Measurements from ENCODE around the gene CATSPER3. TPM values are rescaled to one million over a fixed set of nuclear protein-coding genes. Genes with fewer than 3 reads are reported as not detected.

The CATSPER3 gene
- total RNA-seq, 2 experiments from 2014 or later: 0.32 TPM; not detected in 1

DNA sequence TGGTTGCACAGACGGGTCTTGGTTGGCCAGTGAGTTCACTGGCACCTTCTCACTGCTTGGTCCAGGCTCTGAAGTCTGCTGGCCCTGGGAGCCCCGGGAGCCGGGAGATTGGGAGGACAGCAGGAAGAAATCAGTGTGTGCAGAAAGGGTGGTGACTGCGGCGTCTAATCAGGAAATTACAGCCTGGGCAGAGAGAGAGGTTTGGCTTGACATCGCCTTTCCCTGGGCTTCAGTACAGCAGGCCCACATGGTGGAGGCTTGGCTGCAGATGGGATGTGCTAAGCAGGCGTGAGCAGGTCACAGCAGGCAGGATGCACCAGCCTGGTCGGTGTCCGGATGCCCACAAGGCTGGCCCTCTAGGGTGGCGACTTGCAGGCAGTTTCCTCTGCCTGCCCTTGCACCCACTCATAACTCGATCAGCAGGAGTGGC is 49.2 kb downstream of the CATSPER3 start:
- Mint-ChIP-seq H3K36me3 (ENCODE audit: low read depth) (no peaks in the 10 kb centered on the region), H3K9me3 (no peaks in the 10 kb centered on the region), H3K27ac (no peak overlapping the region), H3K4me1 (ENCODE audit: low read depth) (no peaks in the 10 kb centered on the region), H3K27me3 (ENCODE audit: low read depth) (no peaks in the 10 kb centered on the region), H3K4me3 (no peak overlapping the region)
- CTCF ChIA-PET: no interaction called here
- DNase-seq: no peak
- intact Hi-C loops (cut with micrococcal nuclease): no loop called here

GRCh38 chr5:135018457-135018856 is 50.8 kb downstream of the CATSPER3 start:
- no peaks in the 10 kb centered on the region for H3K9me3 Mint-ChIP-seq
- H3K27ac Mint-ChIP-seq: no peak overlapping the region
- intact Hi-C loops (cut with micrococcal nuclease): no loop called here
- no peaks in the 10 kb centered on the region for H3K27me3 Mint-ChIP-seq (ENCODE audit: low read depth)
- H3K36me3 Mint-ChIP-seq (ENCODE audit: low read depth): no peaks in the 10 kb centered on the region
- CTCF ChIA-PET: no interaction called here
- H3K4me1 Mint-ChIP-seq (ENCODE audit: low read depth): no peaks in the 10 kb centered on the region
- no peak overlapping the region for H3K4me3 Mint-ChIP-seq
- DNase-seq: no peak

GRCh38 chr5:135019314-135019713 is 51.6 kb downstream of the CATSPER3 start:
- CTCF ChIA-PET: no interaction called here
- intact Hi-C loops (cut with micrococcal nuclease): no loop called here
- no peak overlapping the region for H3K4me3 Mint-ChIP-seq
- no peaks in the 10 kb centered on the region for H3K36me3 Mint-ChIP-seq (ENCODE audit: low read depth)
- no peak overlapping the region for H3K27ac Mint-ChIP-seq
- no peaks in the 10 kb centered on the region for H3K27me3 Mint-ChIP-seq (ENCODE audit: low read depth)
- no peaks in the 10 kb centered on the region for H3K4me1 Mint-ChIP-seq (ENCODE audit: low read depth)
- no peaks in the 10 kb centered on the region for H3K9me3 Mint-ChIP-seq
- DNase-seq: no peak

- no peak for DNase-seq
- CTCF ChIA-PET: no interaction called here
Observed at GRCh38 chr5:135020111-135020895, 52.6 kb downstream of the CATSPER3 start.

GRCh38 chr5:135024956-135025729 is 57.4 kb downstream of the CATSPER3 start:
- no peaks in the 10 kb centered on the region for H3K36me3 Mint-ChIP-seq (ENCODE audit: low read depth)
- intact Hi-C loops (cut with micrococcal nuclease): no loop called here
- CTCF ChIA-PET: no interaction called here

More at GRCh38 chr5:135020111-135020895, 52.6 kb downstream of the CATSPER3 start:
- Mint-ChIP-seq H3K4me3 (no peak overlapping the region), H3K27me3 (ENCODE audit: low read depth) (no peaks in the 10 kb centered on the region), H3K4me1 (ENCODE audit: low read depth) (no peaks in the 10 kb centered on the region), H3K9me3 (no peaks in the 10 kb centered on the region), H3K36me3 (ENCODE audit: low read depth) (no peaks in the 10 kb centered on the region), H3K27ac (no peak overlapping the region)
- intact Hi-C loops (cut with micrococcal nuclease): no loop called here

GRCh38 chr5:135025730-135026644 is 58.3 kb downstream of the CATSPER3 start:
- no peaks in the 10 kb centered on the region for H3K9me3 Mint-ChIP-seq
- H3K27ac Mint-ChIP-seq: no peak overlapping the region
- no peaks in the 10 kb centered on the region for H3K36me3 Mint-ChIP-seq (ENCODE audit: low read depth)
- H3K4me1 Mint-ChIP-seq (ENCODE audit: low read depth): peaks cover 16% of the 10 kb centered on the region
- no peak for DNase-seq
- intact Hi-C loops (cut with micrococcal nuclease): no loop called here
- H3K27me3 Mint-ChIP-seq (ENCODE audit: low read depth): peaks cover 40% of the 10 kb centered on the region
- no peak overlapping the region for H3K4me3 Mint-ChIP-seq
- CTCF ChIA-PET: interaction anchor here (0.8 kb wide), 1 partner anchor 15 kb away, joined by 3 read pairs; no protein-coding TSS in a partner anchor

More at GRCh38 chr5:135024956-135025729, 57.4 kb downstream of the CATSPER3 start:
- Mint-ChIP-seq H3K4me1 (ENCODE audit: low read depth) (peaks cover 9% of the 10 kb centered on the region), H3K27me3 (ENCODE audit: low read depth) (peaks cover 32% of the 10 kb centered on the region), H3K4me3 (no peak overlapping the region), H3K9me3 (no peaks in the 10 kb centered on the region), H3K27ac (no peak overlapping the region)
- no peak for DNase-seq

DNA sequence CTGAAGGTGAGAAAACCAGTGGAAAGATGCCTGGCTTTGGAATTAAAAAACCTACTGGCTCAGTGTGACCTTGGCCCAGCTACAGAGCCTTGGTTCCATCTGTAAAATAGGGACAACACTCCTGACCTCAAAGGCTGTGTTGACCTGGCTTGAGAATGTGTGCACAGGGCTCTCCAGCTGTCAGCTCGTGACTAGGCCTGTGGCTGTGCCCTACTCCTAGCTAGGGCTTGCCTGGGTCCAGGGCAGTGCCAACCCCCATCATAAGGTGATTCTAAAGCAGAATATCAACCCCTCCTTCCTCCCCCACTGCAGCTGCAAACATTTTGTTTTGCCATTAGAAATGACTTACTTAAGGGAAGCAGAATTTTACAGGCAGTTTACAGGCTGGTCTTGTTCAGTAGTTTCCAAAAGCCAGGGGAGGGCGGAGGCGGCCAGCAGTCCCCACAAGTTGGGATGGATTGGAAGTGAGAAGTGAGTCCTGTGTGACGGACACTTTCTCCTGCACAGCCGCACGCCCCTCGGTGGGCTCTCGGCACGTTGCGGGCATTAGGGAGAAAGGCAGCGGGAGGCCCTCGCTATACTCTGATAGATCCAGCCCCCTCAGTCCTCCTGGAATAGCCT is 59.0 kb downstream of the CATSPER3 start:
- no peak for DNase-seq
- intact Hi-C loops (cut with micrococcal nuclease): no loop called here
- Mint-ChIP-seq H3K9me3 (no peaks in the 10 kb centered on the region), H3K4me1 (ENCODE audit: low read depth) (peaks cover 20% of the 10 kb centered on the region), H3K4me3 (no peak overlapping the region), H3K36me3 (ENCODE audit: low read depth) (no peaks in the 10 kb centered on the region), H3K27me3 (ENCODE audit: low read depth) (peaks cover 47% of the 10 kb centered on the region), H3K27ac (no peak overlapping the region)
- CTCF ChIA-PET: interaction anchor here (0.8 kb wide), 1 partner anchor 14 kb away, joined by 3 read pairs; no protein-coding TSS in a partner anchor

DNA sequence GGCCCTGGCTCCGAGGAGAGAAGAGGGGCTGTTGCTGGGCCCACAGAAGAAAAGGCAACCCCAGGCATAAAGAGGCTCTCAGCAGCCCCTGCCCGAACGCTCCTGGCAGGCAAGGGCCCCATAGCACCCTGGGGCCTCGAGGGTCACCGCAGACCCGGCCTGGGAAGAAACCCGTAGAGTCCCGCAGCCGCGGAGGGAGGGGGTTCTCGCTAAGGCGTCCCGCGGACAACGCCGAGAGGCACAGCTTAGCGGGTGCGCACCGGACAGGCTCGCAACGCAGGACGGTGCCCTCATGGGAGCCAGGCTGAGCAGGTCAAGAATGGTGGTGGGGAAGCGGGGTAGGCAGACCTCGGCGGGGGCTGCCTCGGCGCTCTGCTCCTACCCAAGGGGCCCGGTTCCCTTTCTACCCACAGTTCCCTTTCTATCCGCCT is 59.6 kb downstream of the CATSPER3 start:
- H3K4me3 Mint-ChIP-seq: no peak overlapping the region
- intact Hi-C loops (cut with micrococcal nuclease): no loop called here
- peaks cover 24% of the 10 kb centered on the region for H3K4me1 Mint-ChIP-seq (ENCODE audit: low read depth)
- H3K27me3 Mint-ChIP-seq (ENCODE audit: low read depth): peaks cover 52% of the 10 kb centered on the region
- CTCF ChIA-PET: no interaction called here
- no peaks in the 10 kb centered on the region for H3K36me3 Mint-ChIP-seq (ENCODE audit: low read depth)
- no peak overlapping the region for H3K27ac Mint-ChIP-seq
- no peak for DNase-seq
- H3K9me3 Mint-ChIP-seq: no peaks in the 10 kb centered on the region

- H3K4me1 Mint-ChIP-seq (ENCODE audit: low read depth): peaks cover 26% of the 10 kb centered on the region
- intact Hi-C loops (cut with micrococcal nuclease): no loop called here
- H3K36me3 Mint-ChIP-seq (ENCODE audit: low read depth): no peaks in the 10 kb centered on the region
- DNase-seq: no peak
- no peak overlapping the region for H3K27ac Mint-ChIP-seq
- CTCF ChIA-PET: no interaction called here
- H3K27me3 Mint-ChIP-seq (ENCODE audit: low read depth): peaks cover 55% of the 10 kb centered on the region
- H3K4me3 Mint-ChIP-seq: no peak overlapping the region
- no peaks in the 10 kb centered on the region for H3K9me3 Mint-ChIP-seq
Observed at GRCh38 chr5:135027697-135028615, 60.2 kb downstream of the CATSPER3 start.

DNA sequence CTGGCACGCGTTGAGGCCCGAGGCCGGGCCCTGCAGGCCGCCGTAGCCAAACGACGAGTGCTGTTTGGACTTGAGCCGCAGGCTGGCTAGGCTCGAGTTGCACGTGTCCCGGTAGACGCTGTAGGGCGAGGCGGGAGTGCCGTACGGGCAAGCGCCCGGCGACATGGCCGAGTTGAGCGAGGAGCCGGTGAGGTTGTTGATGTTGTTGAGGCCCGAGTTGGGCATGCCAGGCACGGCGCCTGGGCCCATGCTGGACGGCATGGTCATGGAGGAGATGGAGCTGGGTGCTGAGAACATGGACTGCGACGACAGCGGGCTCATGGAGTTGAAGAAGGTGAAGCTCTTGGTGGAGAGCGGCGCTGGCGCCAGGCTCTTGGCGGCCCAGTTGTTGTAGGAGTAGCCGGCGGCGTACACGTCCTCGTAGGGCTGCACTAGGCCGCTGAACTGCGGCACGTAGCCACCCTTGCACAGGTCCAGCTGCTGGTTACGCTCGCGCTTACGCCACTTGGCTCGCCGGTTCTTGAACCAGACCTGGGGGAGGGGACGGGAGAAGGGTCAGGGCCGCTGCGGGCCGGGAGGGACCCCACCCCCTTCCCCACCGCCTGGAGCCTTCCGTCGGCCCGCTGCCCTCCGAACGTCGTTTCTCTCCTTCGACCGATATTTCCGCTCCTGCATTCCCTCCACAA is 61.2 kb downstream of the CATSPER3 start:
- intact Hi-C loops (cut with micrococcal nuclease): no loop called here
- Mint-ChIP-seq H3K36me3 (ENCODE audit: low read depth) (no peaks in the 10 kb centered on the region), H3K4me1 (ENCODE audit: low read depth) (peaks cover 30% of the 10 kb centered on the region), H3K9me3 (no peaks in the 10 kb centered on the region), H3K27ac (no peak overlapping the region), H3K27me3 (ENCODE audit: low read depth) (peaks cover 60% of the 10 kb centered on the region), H3K4me3 (no peak overlapping the region)
- DNase-seq: no peak
- CTCF ChIA-PET: no interaction called here
